Endothelial cell (in vitro differentiated cells): ENCODE results near the gene GET4. TPM values are rescaled to one million over a fixed set of nuclear protein-coding genes. Genes with fewer than 3 reads are reported as not detected.
"Not testable (repeated sequence)": the region's sequence is repeated elsewhere in the genome, so short reads cannot be mapped to it uniquely, and the experiment has no call there.

ENCODE experiments used
- DNase-seq: peaks from one replicate; pipeline ENCODE4 v3.0.0; 2021; ENCODE audit warnings: low spot score
- H3K27ac Mint-ChIP-seq: one replicate; pipeline ENCODE4 v1.8.0; 2021; ENCODE audit warnings: mixed read lengths, inconsistent platforms; ENCODE audit not compliant: unreplicated experiment
- H3K27me3 Mint-ChIP-seq: one replicate; pipeline ENCODE4 v1.8.0; 2021; ENCODE audit warnings: mild to moderate bottlenecking, moderate library complexity, mixed read lengths, inconsistent platforms; ENCODE audit not compliant: unreplicated experiment
- H3K36me3 Mint-ChIP-seq: one replicate; pipeline ENCODE4 v1.8.0; 2021; ENCODE audit warnings: mild to moderate bottlenecking, low read depth, mixed read lengths, inconsistent platforms; ENCODE audit not compliant: unreplicated experiment
- H3K4me1 Mint-ChIP-seq: one replicate; pipeline ENCODE4 v1.8.0; 2021; ENCODE audit warnings: mild to moderate bottlenecking, mixed read lengths, inconsistent platforms; ENCODE audit not compliant: unreplicated experiment
- H3K4me3 Mint-ChIP-seq: one replicate; pipeline ENCODE4 v1.8.0; 2021; ENCODE audit warnings: mild to moderate bottlenecking, mixed read lengths, inconsistent platforms; ENCODE audit not compliant: unreplicated experiment
- H3K9me3 Mint-ChIP-seq: one replicate; pipeline ENCODE4 v1.8.0; 2021; ENCODE audit warnings: mixed read lengths, inconsistent platforms; ENCODE audit not compliant: unreplicated experiment
- CTCF ChIP-seq: fragments of 200-600 bp; sonication (generic); IDR thresholded peaks from one replicate; pipeline ENCODE4 v1.5.0; 2021; ENCODE audit warnings: antibody characterized with exemption; ENCODE audit not compliant: unreplicated experiment
- total RNA-seq: library from RNA; stranded (reverse); fragmentation: NEBNext Ultra II Directional; extraction: Animal tissue kit (Norgen Biotek cat#: 25700); gene quantifications from one replicate; pipeline ENCODE4 v1.2.1, GENCODE V29; 2021; ENCODE audit not compliant: unreplicated experiment

The GET4 gene
- total RNA-seq, 1 donor from 2014 or later = 61.3 TPM

GRCh38 chr7:937856-938484 is 61.6 kb downstream of the GET4 start:
- no peak overlapping the region for H3K4me3 Mint-ChIP-seq
- DNase-seq = no peak
- H3K27me3 Mint-ChIP-seq = peaks cover 5% of the 10 kb centered on the region
- no peak for TF ChIP-seq CTCF
- no peaks in the 10 kb centered on the region for H3K9me3 Mint-ChIP-seq
- no peak overlapping the region for H3K27ac Mint-ChIP-seq
- H3K36me3 Mint-ChIP-seq = peaks cover 6% of the 10 kb centered on the region
- H3K4me1 Mint-ChIP-seq = no peaks in the 10 kb centered on the region

GRCh38 chr7:938546-939185 is 62.3 kb downstream of the GET4 start:
- H3K4me1 Mint-ChIP-seq = no peaks in the 10 kb centered on the region
- TF ChIP-seq CTCF = no peak
- no peak overlapping the region for H3K27ac Mint-ChIP-seq
- H3K9me3 Mint-ChIP-seq = no peaks in the 10 kb centered on the region
- no peak overlapping the region for H3K4me3 Mint-ChIP-seq
- no peak for DNase-seq
- H3K27me3 Mint-ChIP-seq = peaks cover 5% of the 10 kb centered on the region
- H3K36me3 Mint-ChIP-seq = peaks cover 6% of the 10 kb centered on the region

- H3K4me1 Mint-ChIP-seq = no peaks in the 10 kb centered on the region
- TF ChIP-seq CTCF = no peak
- H3K36me3 Mint-ChIP-seq = peaks cover 6% of the 10 kb centered on the region
Observed at GRCh38 chr7:939843-940242, 63.5 kb downstream of the GET4 start.

GRCh38 chr7:940599-941408 is 64.5 kb downstream of the GET4 start:
- DNase-seq = no peak
- H3K4me1 Mint-ChIP-seq = no peaks in the 10 kb centered on the region
- H3K36me3 Mint-ChIP-seq = peaks cover 6% of the 10 kb centered on the region

More at GRCh38 chr7:939843-940242, 63.5 kb downstream of the GET4 start:
- Mint-ChIP-seq H3K4me3 (no peak overlapping the region), H3K27ac (no peak overlapping the region), H3K9me3 (no peaks in the 10 kb centered on the region), H3K27me3 (peaks cover 5% of the 10 kb centered on the region)
- no peak for DNase-seq

GRCh38 chr7:943793-944192 is 67.4 kb downstream of the GET4 start:
- not testable (repeated sequence) for H3K27me3 Mint-ChIP-seq, H3K27ac Mint-ChIP-seq, H3K4me3 Mint-ChIP-seq, H3K4me1 Mint-ChIP-seq, H3K36me3 Mint-ChIP-seq, DNase-seq, H3K9me3 Mint-ChIP-seq

More at GRCh38 chr7:940599-941408, 64.5 kb downstream of the GET4 start:
- Mint-ChIP-seq H3K27ac (no peak overlapping the region), H3K9me3 (no peaks in the 10 kb centered on the region), H3K4me3 (no peak overlapping the region), H3K27me3 (peaks cover 5% of the 10 kb centered on the region)
- no peak for TF ChIP-seq CTCF
